T-helper 9 cell (primary cell): ENCODE data around the gene PCDH15.

ENCODE experiments used
- DNase-seq: peaks from one replicate; pipeline ENCODE4 v3.0.0-alpha.2; 2020

Gene PCDH15

DNA sequence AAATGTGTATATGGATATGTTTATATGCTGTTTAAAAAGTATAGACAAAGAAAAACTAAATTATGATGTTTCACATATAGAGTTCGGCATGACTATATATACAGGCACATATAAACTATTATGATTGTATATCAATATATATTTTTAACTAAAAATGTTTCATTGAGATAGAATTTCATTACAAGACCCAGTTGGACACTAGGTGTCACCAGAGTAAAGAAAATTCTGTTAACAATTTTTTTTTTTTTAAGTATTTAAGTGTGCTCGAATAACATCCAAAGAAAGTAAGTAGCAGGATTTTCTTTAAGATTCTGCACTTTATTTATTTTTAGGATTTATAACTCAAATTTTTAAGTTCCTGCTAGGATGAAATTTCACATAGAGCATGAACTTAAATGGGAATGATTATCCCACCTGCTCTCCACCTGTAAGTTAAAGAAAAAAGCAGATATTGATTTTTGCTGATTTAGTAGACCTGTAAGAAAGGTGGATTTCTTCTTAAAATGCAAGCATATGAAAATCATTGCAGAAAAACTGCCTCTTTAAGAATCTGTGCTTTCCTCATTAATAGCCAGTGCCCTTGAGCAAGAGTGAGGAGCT, 961.5 kb downstream of the PCDH15 start:
- DNase-seq: no peak

DNA sequence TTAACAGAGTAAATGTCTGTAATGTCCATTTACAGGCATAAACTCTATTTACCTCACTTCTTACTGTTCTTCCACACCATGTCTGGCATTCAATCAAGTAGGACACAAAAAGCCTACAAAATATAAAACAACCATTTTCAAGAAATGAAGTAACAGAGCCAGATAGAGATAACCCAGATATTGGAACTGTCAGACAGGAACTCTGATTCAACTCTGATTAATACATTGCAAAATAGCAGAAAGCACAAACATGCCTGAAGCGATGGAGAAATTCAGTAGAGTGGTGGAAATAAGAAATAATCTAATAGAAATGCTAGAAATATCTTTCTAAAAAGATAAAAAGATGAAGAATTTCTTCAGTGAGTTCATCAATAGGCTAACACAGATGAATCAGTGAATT, 964.4 kb downstream of the PCDH15 start:
- DNase-seq: no peak

DNA sequence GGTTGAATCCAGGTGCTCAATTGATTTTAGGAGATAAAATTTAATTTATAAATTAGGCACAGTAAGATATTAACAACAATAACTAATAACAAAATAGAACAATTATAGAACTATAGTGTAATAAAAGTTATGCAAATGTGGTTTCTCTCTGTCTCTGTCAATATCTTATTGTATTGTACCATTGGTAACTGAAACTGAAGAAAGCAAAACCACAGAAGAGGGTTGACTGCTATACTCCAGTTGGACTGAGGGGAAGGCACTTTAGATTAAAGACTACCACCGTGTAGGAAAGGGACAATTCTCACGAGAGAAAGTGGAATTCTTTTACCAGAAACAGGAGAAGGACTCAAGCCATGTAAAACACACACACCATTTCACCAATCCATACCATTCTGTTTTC, 967.1 kb downstream of the PCDH15 start:
- DNase-seq: no peak

DNA sequence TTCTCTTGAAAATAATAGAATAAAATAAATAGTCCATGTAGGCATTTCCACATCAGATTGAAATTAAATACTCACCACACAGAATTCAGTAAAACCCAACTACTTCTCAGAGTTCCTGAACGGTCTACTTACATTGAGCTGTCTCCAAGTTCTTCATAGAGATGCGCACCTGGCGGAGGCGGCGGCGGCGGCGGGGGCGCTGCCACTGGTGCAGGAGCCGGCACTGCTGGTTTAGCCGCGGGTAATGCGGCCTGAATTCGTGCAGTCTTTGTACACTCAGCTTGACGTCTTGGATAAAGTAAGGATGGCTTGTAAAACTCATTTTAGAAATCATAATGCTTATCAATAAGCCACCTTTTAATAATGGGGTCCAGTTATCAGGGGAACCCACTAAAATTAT, 973.8 kb downstream of the PCDH15 start:
- DNase-seq: no peak

DNA sequence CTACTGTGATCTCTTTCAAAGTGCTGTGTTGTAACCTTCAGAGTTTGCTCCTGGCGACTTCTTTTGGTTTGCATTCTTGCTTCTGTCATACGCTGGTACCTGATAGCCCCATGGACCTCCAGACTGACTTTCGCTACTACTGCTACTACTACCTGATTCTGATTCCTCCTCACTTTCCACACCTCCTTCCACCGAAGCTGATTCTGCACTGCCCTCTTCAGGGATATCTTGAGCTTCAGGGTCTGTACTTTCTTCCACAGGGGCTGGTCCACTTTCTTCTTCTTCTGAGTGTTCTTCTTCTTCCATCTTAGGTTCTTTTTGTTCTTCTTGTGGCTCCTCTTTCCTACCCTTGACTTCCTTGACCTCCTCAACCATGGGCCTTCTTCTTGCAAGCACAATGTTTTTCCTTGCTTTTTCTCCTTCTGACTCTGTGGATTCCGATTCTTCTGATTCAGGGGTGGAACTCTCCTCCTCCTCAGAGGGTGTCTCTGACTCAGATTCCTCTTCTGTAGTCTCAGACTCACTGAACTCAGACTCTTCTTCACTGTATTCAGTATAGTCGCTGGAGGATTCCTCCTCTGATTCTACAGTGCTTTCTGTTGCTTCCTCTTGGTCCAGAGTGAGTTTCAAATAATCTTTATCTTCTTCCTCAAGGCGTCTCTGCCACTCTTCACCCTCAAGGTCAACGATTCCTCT, 992.2 kb downstream of the PCDH15 start:
- DNase-seq: no peak

DNA sequence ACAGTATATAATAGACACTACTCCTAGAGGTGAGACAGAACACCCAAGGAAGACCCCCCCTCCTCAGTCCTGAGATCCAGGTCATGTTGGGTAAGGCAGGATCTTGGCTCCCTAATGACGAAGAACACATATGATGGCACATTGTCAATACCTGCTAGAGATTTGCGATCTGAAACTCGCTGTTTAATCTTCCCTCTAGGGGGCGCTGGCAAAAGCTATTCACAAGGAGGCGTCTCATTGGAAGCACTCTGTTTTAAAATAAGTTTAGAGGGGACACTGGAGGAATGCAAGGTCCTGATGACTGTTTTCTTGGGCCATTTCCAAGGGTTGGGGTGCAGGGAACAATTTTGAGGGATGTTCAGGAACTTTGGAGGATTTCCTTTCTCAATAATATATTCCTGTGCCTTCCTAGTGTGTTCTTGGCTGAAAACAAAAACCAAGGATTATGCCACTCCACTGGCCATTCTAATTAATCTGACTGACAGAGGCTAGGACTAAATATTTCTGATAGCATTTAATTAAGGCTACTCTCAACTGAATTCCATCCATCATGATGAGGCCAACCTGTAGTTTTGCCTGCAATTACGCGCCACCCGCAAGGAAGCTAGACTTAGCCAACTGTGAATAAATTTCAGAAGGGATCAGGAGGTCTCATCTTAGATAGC, 1014.7 kb downstream of the PCDH15 start:
- no peak for DNase-seq

DNA sequence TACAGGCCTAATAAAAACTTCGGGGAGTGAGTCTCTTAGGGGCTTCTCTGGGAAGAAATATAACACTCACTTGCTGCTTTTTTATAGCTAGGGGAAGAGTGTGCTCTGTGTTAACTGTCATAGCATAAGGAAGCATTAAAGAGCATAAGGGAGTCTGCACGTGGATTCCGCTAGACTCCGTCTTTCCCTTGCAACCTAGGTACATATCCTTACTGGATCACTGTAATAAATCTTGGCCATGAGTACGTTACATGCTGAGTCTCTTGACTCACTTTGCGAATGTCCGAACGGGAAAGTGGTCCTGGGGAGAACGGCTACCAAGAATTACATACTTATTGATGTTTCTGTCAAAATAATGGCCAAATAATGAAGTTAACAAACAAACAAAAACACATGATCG, 1029.3 kb downstream of the PCDH15 start:
- DNase-seq: no peak

DNA sequence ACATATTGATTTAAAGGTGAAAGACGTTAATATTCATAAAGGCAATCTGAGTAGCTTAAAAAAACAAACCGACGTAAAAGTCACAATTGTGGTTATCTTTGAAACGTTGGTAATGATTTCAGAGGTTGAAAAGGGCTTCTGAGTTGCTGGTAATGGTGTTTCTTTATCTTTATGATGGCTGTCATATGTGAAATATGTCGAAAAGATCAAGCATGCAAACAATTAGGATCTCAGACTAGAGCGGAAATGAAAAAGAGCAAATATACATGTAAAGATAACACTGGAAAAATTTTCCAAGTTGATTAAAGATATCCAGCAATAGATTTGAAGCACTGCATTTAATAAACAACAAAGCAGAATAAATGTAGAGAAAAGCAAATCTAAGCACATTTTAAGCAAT, 1030.1 kb downstream of the PCDH15 start:
- DNase-seq: no peak

DNA sequence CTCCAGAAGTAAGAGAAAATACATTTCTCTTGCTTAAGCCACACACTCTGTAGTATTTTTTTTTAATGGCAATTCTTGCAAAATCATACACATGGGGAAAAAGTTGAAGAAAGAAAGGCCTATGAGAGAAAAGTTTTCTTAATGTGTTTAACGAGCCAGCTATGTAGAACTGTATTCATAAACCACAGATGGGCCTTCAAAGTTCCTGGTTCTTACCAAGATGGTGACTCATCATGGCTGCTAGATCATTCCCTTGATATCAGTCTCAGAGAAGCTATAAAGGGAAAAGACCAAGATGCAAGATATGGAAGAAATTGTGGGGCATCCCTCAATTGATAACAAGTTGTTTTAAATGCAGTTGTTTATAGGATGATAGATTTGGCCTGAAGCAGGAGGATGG, 1035.7 kb downstream of the PCDH15 start:
- no peak for DNase-seq

DNA sequence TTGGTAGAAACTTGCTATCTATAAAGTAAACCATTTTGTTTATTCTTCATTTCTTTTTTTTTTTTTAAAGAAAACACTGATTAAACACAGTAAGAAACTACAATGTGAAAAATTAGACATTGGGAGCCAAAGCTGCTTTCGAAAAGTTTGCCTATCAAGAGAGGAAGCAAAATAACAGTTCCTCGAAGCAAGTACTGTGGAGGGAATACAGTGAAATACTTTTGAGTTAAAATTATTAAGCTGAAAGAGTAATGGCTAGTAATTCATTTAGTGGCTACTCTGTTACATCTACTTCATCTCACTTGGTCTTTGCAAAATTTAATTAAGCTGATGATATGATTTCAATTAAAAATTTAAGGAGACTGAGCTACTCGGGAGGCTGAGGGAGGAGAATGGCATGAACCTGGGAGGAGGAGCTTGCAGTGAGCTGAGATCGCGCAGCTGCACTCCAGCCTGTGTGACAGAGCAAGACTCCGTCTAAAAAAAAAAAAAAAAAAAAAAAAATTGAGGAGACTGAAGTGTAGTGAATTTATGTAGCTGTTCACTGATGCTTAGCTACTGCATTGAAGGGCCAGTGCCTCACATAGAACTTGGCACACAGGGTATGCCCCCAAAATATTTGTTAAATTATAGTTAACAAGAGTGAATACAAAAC, 1046.3 kb downstream of the PCDH15 start:
- DNase-seq: no peak
